NCI-H2081 (cell line): ENCODE results near the gene TP53INP2.
"Not testable (repeated sequence)": the region's sequence is repeated elsewhere in the genome, so short reads cannot be mapped to it uniquely, and the experiment has no call there.

ENCODE experiments used
- DNase-seq, 2 experiments: peaks; one replicate each; lab custom pipeline; 2025; lab: John Stamatoyannopoulos, UW

Gene TP53INP2

DNA sequence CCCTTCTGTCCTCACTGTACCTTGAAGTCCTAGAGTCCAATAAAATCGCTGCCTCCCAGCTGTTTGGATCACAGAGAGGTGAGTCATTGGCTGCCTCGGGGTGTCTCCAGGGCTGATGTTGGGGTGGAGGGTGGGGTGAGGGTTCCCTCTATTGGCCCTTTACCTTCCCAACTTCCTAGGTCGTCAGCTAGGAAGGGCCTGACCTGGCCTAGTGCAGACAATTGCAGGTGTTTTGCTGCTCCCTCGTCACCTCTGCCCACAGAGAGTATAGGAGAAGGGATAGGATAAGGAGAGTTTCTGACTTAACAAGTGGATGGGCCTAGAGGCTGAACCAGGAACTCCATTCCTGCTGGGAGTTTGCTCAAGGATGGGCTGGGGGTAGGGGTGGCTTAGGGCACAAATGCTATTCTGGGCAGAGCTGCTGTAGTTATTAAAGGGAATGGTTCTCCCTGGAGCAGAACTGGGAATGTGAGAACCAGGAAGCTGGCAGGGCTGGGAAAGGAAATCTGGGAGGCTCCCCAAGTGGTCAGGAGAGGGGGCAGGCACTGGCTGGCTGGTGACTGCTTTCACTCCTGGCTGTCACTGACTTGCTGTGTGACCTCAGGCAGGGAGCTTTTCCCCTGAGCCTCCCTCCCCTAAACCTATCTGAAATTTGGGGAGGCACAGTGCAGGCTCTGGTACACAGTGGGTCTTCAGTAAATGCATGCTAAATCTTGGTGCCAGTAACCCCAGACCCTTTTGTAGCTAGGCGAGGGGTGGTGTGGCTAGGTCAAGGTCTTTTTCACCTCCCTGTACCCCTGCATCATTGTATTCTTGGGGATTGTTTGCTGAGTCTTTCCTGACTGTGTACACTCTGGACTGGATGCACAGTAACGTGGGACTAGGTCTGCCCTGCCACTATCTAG lies 1.5 kb downstream of the TP53INP2 start:
- no peak for DNase-seq

DNA sequence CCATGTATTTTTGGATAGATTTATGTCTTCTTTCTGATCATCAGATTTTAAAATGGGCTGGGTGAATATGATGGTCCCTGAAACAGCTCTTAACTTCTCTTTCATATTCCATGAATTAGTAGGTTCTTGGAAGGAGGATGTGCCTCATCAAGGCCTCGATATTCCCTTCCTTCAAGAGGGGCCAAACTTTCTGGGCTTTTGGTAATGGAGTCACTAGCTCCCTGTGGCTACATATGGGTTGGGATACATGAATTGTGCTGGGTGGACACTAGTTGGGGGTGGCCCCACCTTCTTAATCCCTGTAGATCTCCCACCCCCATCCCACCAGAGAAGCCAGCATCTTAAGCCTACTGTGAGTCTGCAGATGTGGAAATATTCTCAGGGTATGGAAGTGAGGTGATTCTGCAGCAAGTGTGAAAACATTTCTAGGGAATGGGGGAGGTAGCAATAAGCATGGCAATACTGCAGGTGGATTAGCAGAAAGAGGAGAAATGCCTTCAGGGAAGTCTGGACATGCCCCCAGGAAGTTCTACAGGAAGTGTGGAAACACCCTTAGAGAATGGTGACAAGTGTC lies 2.2 kb downstream of the TP53INP2 start:
- no peak for DNase-seq

GRCh38 chr20:34706912-34707784 lies 3.0 kb downstream of the TP53INP2 start:
- DNase-seq = no peak

- peak; percentile 36 to 51 for DNase-seq
Measured at GRCh38 chr20:34708621-34709043, 4.5 kb downstream of the TP53INP2 start.

GRCh38 chr20:34709044-34709830 lies 5.1 kb downstream of the TP53INP2 start:
- peak; percentile 64 to 78 for DNase-seq

- DNase-seq = peak; percentile 51 to 78
Measured at GRCh38 chr20:34709831-34710567, 5.9 kb downstream of the TP53INP2 start.

- no peak for DNase-seq
Measured at GRCh38 chr20:34710568-34710839, 6.4 kb downstream of the TP53INP2 start.

- DNase-seq = no peak
Measured at GRCh38 chr20:34710861-34711574, 6.9 kb downstream of the TP53INP2 start.

- DNase-seq = no peak
Measured at GRCh38 chr20:34711813-34712430, 7.8 kb downstream of the TP53INP2 start.

DNA sequence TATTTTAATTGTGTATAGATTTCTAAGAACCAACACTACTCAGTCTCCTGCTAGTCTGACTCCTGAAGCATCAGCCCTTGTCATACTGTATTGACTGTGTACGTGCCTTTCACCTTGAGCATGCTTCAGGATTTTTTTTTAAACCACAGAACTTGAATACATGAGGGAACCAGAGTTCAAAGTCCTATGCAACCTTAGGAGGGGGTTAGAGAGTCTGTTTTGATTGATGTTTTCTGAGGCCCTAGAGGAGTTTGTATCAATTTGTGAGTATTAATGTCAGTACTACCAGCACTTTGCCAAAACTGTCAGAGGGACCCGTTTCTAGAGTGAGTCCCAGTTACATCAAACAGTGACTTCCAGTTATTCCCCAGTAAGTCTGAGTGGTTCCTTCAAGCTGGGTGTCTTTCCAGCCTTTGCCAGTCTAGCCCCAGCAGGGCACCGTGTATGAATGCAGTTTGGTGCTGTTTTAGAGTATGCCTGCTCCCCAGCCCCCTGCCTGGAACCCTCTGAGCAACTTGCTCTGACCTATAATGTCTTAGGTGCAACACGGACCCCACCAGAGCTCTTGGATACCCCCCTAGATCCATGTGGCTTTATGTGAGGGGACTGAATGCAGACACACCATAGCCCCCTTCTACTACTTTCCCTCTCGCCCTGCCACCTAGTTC lies 8.5 kb downstream of the TP53INP2 start:
- no peak for DNase-seq

DNA sequence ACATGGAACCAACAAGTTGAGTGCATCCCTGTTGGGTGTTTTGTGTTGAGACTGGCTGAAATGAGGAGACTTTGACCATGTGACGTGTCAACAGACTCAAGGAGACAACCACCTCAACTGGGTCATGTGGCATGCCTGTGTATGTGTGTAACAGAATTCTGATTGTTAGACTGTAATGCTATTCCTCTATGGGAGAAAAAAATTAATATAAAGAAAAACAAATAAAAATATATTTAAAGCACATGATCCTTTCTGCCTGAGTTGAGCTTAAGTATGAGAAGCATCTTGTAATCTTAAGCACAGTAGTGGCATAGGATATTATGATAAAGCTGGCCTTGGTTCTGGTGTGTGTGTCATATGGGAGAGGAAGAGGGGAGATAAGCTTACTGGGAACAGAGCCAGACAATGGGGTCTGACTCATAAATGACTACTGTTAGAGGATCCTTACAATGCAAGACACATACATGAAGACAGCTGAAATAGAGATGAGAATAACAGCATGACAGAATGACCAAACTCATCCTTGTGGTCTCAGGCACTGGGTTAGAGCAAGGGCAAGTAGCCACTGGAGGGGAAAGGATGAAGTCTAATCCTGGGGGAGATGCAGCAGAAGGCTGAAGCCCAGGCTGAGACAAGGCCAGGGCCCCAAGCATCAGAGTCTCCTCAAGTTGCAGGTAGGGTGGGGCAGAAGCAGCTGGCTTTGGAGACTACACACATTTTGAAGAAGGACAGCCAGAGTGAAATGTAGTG lies 9.2 kb downstream of the TP53INP2 start:
- no peak for DNase-seq

DNA sequence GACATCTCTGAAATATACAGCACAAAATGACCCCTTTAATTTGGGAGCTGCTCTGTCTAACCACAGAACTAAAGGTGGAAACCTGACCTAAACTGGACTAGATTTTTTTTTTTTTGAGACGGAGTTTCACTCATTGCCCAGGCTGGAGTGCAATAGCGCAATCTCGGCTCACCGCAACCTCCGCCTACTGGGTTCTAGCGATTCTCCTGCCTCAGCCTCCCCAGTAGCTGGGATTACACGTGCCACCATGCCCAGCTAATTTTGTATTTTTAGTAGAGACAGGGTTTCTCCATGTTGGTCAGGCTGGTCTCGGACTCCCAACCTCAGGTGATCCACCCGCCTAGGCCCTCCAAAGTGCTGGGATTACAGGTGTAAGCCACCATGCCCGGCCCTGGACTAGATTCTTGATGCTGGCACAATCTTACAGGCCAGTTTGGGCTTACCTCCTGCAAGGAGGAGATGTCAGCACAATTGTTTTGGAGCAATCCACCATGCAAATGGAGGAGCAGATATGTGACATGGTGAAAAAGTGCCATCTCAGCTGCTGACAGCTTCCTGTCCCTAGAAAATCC lies 9.9 kb downstream of the TP53INP2 start:
- DNase-seq = not testable (repeated sequence)

- no peak for DNase-seq
Measured at GRCh38 chr20:34715384-34715783, 11.2 kb downstream of the TP53INP2 start.

- no peak for DNase-seq
Measured at GRCh38 chr20:34716921-34717229, 12.7 kb downstream of the TP53INP2 start.

DNA sequence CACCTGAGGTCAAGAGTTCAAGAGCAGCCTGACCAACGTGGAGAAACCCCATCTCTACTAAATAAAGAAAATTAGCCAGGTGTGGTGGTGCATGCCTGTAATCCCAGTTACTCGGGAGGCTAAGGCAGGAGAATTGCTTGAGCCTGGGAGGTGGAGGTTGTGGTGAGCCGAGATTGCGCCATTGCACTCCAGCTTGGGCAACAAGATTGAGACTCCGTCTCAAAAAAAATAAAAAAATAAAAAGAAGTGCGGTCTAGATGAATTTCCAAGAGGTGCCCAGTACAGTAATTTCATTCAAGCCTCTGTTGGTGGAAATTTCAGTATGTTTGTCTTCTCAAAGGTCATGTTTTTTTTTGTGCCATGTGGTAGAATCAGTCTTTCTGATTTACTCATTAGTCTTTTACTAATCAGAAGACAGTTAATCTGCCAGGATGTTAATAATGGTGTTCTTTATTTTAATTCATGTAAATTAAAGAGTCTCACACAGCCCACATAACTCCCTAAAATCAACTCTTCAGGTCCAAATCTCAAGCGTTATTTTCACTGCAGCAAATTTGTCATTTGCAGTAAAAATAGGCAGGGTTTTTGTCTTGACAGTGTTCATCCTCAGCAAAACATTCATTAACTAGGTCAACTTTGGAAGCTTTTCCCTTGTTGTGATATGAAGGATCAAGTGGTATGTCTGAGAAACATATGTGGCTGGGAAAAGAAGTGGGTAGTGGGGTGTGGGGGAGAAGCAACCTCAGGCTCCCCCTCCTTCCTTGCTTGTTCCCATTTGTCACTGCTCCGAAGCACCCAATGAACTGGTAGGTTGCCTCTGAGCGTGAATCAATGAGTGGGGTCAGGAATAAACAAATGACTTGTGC lies 13.3 kb downstream of the TP53INP2 start:
- no peak for DNase-seq

DNA sequence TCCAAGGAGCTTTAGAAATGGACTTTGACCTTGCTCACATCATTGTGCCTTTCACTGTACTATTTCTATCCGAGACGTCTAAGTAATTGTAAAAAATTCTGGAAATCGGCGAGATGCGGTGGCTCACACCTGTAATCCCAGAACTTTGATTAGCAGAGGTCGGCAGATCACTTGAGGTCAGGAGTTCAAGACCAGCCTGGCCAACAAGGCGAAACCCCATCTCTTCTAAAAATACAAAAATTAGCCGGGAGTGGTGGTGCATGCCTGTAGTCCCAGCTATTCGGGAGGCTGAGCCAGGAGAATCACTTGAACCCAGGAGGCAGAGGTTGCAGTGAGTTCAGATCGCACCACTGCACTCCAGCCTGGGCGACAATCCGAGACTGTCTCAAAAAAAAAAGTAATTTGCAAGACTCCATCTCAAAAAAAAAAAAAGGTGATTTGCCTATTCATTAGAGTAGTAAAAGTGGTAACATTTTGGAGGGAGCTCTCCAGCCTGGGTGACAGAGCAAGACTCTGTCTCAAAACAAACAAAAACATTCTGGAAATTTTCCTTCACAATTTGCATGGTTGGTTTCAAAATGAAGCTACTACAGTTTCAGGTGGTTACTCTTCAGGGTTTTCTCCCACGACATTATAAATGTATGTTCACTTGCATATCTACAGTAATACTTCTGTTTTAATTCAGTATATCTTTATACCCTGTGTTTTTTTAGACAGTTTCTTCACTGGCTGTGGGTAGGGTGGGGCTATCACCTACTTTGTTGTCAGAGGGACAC lies 15.3 kb downstream of the TP53INP2 start:
- not testable (repeated sequence) for DNase-seq

DNA sequence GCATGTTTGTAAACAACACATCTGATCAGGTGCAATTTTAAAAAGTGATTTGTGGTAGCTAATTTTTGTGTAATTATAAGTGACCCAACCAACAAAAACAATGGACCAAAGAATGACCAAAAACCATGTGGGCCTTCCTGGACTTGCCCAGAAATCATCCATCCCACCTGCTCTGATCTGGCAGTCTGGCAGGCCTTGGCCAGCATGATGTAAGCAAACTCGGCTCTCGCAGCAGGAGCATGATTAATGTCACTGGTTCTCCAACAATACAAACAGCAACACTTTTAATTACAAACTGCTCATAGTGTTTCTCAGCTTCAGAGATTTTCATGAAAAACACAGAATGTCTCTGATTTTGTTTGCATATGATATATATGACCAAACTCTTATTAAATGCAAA lies 16.1 kb downstream of the TP53INP2 start:
- DNase-seq = peak in 1 of 2 experiments; percentile 73
